A549 (cell line): ENCODE measurements around the gene VAMP3.

Source experiments
- CBX8 ChIP-seq: fragments of 200-600 bp; sonication (generic); IDR thresholded peaks from 2 replicates; pipeline ENCODE4 v1.6.1; 2016
- EP300 ChIP-seq, 2 experiments: fragments of >200 bp; sonication (Bioruptor Twin); formaldehyde crosslinking; IDR thresholded peaks; 2 replicates in 1 of 2; 3 replicates in 1 of 2; pipeline ENCODE4 v1.6.1; 2016 to 2017
- HOXA7 ChIP-seq: fragments of 250-450 bp; sonication (Bioruptor Pico); IDR thresholded peaks from 2 replicates; pipeline ENCODE4 v1.5.0; 2020; ENCODE audit warnings: mild to moderate bottlenecking, moderate library complexity
- POLR2A ChIP-seq: IDR thresholded peaks from 2 replicates; pipeline ENCODE4 v1.6.1; 2012; ENCODE audit warnings: mild to moderate bottlenecking, low read length
- RAD21 ChIP-seq, 2 experiments: fragments of >200 bp in 1 of 2; sonication (Bioruptor Twin) in 1 of 2; formaldehyde crosslinking in 1 of 2; IDR thresholded peaks in 1 of 2; conservative IDR thresholded peaks in 1 of 2; 2 replicates in 1 of 2; 3 replicates in 1 of 2; pipeline ENCODE4 v1.6.1; 2012 to 2018; ENCODE audit warnings: inconsistent platforms in 1 of 2
- TF ChIP-seq, protein P1 (sequence below): fragments of >200 bp; sonication (Bioruptor Twin); formaldehyde crosslinking; IDR thresholded peaks from 3 replicates; pipeline ENCODE4 v1.5.1; 2016
- TF ChIP-seq, protein P2 (sequence below): fragments of 200-600 bp; sonication (generic); IDR thresholded peaks from 2 replicates; pipeline ENCODE4 v1.6.1; 2016; ENCODE audit warnings: antibody characterized with exemption, mild to moderate bottlenecking, moderate library complexity

DNA sequence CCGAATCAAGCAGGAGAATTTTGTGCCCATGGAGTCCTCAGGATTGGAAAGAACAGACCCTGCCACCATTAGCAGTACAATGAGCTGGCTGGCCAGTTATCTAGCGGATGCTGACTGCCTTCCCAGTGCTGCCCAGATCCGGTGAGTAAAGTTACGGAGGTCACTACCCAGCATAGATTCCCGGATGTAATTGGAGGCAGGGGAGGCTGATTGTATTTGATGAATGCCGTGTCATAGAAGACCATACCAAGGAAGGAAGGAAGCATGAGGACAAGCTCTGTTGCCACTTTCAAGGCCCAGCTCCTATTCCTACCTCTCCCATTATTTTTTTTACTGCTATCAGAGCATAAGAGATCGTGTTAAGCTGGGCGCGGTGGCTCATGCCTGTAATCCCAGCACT, 26.2 kb upstream of the VAMP3 start:
- TF ChIP-seq, protein P1, sequence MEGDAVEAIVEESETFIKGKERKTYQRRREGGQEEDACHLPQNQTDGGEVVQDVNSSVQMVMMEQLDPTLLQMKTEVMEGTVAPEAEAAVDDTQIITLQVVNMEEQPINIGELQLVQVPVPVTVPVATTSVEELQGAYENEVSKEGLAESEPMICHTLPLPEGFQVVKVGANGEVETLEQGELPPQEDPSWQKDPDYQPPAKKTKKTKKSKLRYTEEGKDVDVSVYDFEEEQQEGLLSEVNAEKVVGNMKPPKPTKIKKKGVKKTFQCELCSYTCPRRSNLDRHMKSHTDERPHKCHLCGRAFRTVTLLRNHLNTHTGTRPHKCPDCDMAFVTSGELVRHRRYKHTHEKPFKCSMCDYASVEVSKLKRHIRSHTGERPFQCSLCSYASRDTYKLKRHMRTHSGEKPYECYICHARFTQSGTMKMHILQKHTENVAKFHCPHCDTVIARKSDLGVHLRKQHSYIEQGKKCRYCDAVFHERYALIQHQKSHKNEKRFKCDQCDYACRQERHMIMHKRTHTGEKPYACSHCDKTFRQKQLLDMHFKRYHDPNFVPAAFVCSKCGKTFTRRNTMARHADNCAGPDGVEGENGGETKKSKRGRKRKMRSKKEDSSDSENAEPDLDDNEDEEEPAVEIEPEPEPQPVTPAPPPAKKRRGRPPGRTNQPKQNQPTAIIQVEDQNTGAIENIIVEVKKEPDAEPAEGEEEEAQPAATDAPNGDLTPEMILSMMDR, result no peak
- TF ChIP-seq RAD21 (conservative IDR thresholded peaks at IDR 0.05 in 1 of 2, IDR thresholded peaks at IDR 0.05 in 1 of 2) (no peak), EP300 (IDR thresholded peaks at IDR 0.05) (no peak), POLR2A (no peak), HOXA7 (CRISPR knock-in tag) (no peak), CBX8 (no peak)
- TF ChIP-seq, protein P2, sequence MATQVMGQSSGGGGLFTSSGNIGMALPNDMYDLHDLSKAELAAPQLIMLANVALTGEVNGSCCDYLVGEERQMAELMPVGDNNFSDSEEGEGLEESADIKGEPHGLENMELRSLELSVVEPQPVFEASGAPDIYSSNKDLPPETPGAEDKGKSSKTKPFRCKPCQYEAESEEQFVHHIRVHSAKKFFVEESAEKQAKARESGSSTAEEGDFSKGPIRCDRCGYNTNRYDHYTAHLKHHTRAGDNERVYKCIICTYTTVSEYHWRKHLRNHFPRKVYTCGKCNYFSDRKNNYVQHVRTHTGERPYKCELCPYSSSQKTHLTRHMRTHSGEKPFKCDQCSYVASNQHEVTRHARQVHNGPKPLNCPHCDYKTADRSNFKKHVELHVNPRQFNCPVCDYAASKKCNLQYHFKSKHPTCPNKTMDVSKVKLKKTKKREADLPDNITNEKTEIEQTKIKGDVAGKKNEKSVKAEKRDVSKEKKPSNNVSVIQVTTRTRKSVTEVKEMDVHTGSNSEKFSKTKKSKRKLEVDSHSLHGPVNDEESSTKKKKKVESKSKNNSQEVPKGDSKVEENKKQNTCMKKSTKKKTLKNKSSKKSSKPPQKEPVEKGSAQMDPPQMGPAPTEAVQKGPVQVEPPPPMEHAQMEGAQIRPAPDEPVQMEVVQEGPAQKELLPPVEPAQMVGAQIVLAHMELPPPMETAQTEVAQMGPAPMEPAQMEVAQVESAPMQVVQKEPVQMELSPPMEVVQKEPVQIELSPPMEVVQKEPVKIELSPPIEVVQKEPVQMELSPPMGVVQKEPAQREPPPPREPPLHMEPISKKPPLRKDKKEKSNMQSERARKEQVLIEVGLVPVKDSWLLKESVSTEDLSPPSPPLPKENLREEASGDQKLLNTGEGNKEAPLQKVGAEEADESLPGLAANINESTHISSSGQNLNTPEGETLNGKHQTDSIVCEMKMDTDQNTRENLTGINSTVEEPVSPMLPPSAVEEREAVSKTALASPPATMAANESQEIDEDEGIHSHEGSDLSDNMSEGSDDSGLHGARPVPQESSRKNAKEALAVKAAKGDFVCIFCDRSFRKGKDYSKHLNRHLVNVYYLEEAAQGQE, result no peak
